KMS-11 (cell line): ENCODE measurements around the gene PDZRN4.

Experiments used
- H2AFZ ChIP-seq: fragments of 200-600 bp; sonication (generic); 2 replicates; pipeline ENCODE4 v1.6.1; 2016; ENCODE audit warnings: antibody characterized with exemption, mixed run types, low read depth
- H3K27ac ChIP-seq: fragments of 200-600 bp; sonication (generic); 2 replicates; pipeline ENCODE4 v1.6.1; 2016; ENCODE audit warnings: mild to moderate bottlenecking, mixed run types
- H3K27me3 ChIP-seq: fragments of 200-600 bp; sonication (generic); 2 replicates; pipeline ENCODE4 v1.6.1; 2017; ENCODE audit warnings: mild to moderate bottlenecking, low read depth, mixed run types, moderate library complexity; ENCODE audit not compliant: insufficient read depth
- H3K36me3 ChIP-seq: fragments of 200-600 bp; sonication (generic); 2 replicates; pipeline ENCODE4 v1.6.1; 2017; ENCODE audit warnings: mild to moderate bottlenecking, mixed run types; ENCODE audit not compliant: insufficient read depth
- H3K4me1 ChIP-seq: fragments of 200-600 bp; sonication (generic); 2 replicates; pipeline ENCODE4 v1.6.1; 2016; ENCODE audit warnings: mild to moderate bottlenecking, low read depth, mixed run types; ENCODE audit not compliant: poor library complexity, severe bottlenecking
- H3K4me2 ChIP-seq: fragments of 200-600 bp; sonication (generic); 2 replicates; pipeline ENCODE4 v1.7.0; 2016; ENCODE audit warnings: mild to moderate bottlenecking, mixed run types
- H3K4me3 ChIP-seq: fragments of 200-600 bp; sonication (generic); IDR thresholded peaks from 2 replicates; pipeline ENCODE4 v1.6.1; 2017; ENCODE audit warnings: low read depth, low read length, mixed read lengths; ENCODE audit not compliant: insufficient read depth
- H3K79me2 ChIP-seq: fragments of 200-600 bp; sonication (generic); 2 replicates; pipeline ENCODE4 v1.6.1; 2016; ENCODE audit warnings: low read depth, mixed run types; ENCODE audit not compliant: insufficient read depth
- H3K9ac ChIP-seq: fragments of 200-600 bp; sonication (generic); 2 replicates; pipeline ENCODE4 v1.6.1; 2016; ENCODE audit warnings: mild to moderate bottlenecking, mixed run types
- H4K20me1 ChIP-seq: fragments of 200-600 bp; sonication (generic); 2 replicates; pipeline ENCODE4 v1.6.1; 2016; ENCODE audit warnings: mild to moderate bottlenecking, mixed run types; ENCODE audit not compliant: insufficient read depth
- CTCF ChIP-seq: fragments of 200-600 bp; sonication (generic); conservative IDR thresholded peaks from 2 replicates; pipeline ENCODE4 v1.6.1; 2017; ENCODE audit warnings: low read depth, mild to moderate bottlenecking, antibody characterized with exemption, low read length, moderate library complexity, mixed read lengths

PDZRN4 gene

GRCh38 chr12:41407232-41407799 is 219.2 kb downstream of the PDZRN4 start:
- no peaks in the 10 kb centered on the region for H3K27me3 ChIP-seq
- TF ChIP-seq CTCF: no peak
- no peak overlapping the region for H2AFZ ChIP-seq
- H3K4me1 ChIP-seq: no peaks in the 10 kb centered on the region
- H4K20me1 ChIP-seq: no peaks in the 10 kb centered on the region
- no peaks in the 10 kb centered on the region for H3K79me2 ChIP-seq
- no peak overlapping the region for H3K4me3 ChIP-seq
- H3K36me3 ChIP-seq: no peaks in the 10 kb centered on the region
- no peak overlapping the region for H3K27ac ChIP-seq
- H3K4me2 ChIP-seq: no peak overlapping the region
- no peak overlapping the region for H3K9ac ChIP-seq

GRCh38 chr12:41409628-41410027 is 221.5 kb downstream of the PDZRN4 start:
- no peaks in the 10 kb centered on the region for H3K36me3 ChIP-seq
- H3K79me2 ChIP-seq: no peaks in the 10 kb centered on the region
- H3K4me2 ChIP-seq: no peak overlapping the region
- no peak overlapping the region for H3K9ac ChIP-seq
- H3K27me3 ChIP-seq: no peaks in the 10 kb centered on the region
- no peak for TF ChIP-seq CTCF
- no peaks in the 10 kb centered on the region for H3K4me1 ChIP-seq
- no peak overlapping the region for H2AFZ ChIP-seq
- no peak overlapping the region for H3K4me3 ChIP-seq
- no peak overlapping the region for H3K27ac ChIP-seq
- no peaks in the 10 kb centered on the region for H4K20me1 ChIP-seq

GRCh38 chr12:41418586-41418985 is 230.5 kb downstream of the PDZRN4 start:
- no peaks in the 10 kb centered on the region for H3K4me1 ChIP-seq
- H4K20me1 ChIP-seq: no peaks in the 10 kb centered on the region
- no peak for TF ChIP-seq CTCF
- no peaks in the 10 kb centered on the region for H3K27me3 ChIP-seq
- H2AFZ ChIP-seq: no peak overlapping the region
- no peak overlapping the region for H3K4me3 ChIP-seq
- no peak overlapping the region for H3K27ac ChIP-seq
- H3K79me2 ChIP-seq: no peaks in the 10 kb centered on the region
- H3K4me2 ChIP-seq: no peak overlapping the region
- no peaks in the 10 kb centered on the region for H3K36me3 ChIP-seq
- H3K9ac ChIP-seq: no peak overlapping the region

- Histone ChIP-seq H4K20me1 (no peaks in the 10 kb centered on the region), H3K4me1 (no peaks in the 10 kb centered on the region), H3K79me2 (no peaks in the 10 kb centered on the region), H3K27ac (no peak overlapping the region), H2AFZ (no peak overlapping the region), H3K27me3 (no peaks in the 10 kb centered on the region), H3K36me3 (no peaks in the 10 kb centered on the region), H3K9ac (no peak overlapping the region), H3K4me3 (no peak overlapping the region), H3K4me2 (no peak overlapping the region)
- no peak for TF ChIP-seq CTCF
These were observed 231.2 kb downstream of the PDZRN4 start for GRCh38 chr12:41419131-41419893.
